ENCODE data around the gene FGF2.
"Not testable (repeated sequence)": the region's sequence is repeated elsewhere in the genome, so short reads cannot be mapped to it uniquely, and the experiment has no call there.

FGF2 gene

GRCh38 chr4:122898370-122899150 is 71.9 kb downstream of the FGF2 start:
- no peak for DNase-seq

- no peak for DNase-seq
Observed at GRCh38 chr4:122899682-122900081, 73.1 kb downstream of the FGF2 start.

GRCh38 chr4:122900314-122900713 is 73.7 kb downstream of the FGF2 start:
- no peak for DNase-seq

GRCh38 chr4:122901247-122902010 is 74.8 kb downstream of the FGF2 start:
- no peak for DNase-seq

GRCh38 chr4:122903766-122904288 is 77.2 kb downstream of the FGF2 start:
- no peak for DNase-seq

GRCh38 chr4:122906859-122907305 is 80.3 kb downstream of the FGF2 start:
- no peak for DNase-seq

- no peak for DNase-seq
Observed at GRCh38 chr4:122908223-122908622, 81.6 kb downstream of the FGF2 start.

GRCh38 chr4:122909683-122910082 is 83.1 kb downstream of the FGF2 start:
- DNase-seq, result no peak

- DNase-seq, result no peak
Observed at GRCh38 chr4:122911588-122911987, 85.0 kb downstream of the FGF2 start.

- DNase-seq, result no peak
Observed at GRCh38 chr4:122912810-122913575, 86.4 kb downstream of the FGF2 start.

GRCh38 chr4:122914292-122914904 is 87.8 kb downstream of the FGF2 start:
- no peak for DNase-seq

GRCh38 chr4:122914938-122915337 is 88.3 kb downstream of the FGF2 start:
- no peak for DNase-seq

- no peak for DNase-seq
Observed at GRCh38 chr4:122917731-122918130, 91.1 kb downstream of the FGF2 start.

- no peak for DNase-seq
Observed at GRCh38 chr4:122920473-122920872, 93.8 kb downstream of the FGF2 start.

GRCh38 chr4:122921300-122921699 is 94.7 kb downstream of the FGF2 start:
- no peak for DNase-seq

- DNase-seq, result peak; percentile 59 to 69
Observed at GRCh38 chr4:122921971-122922876, 95.6 kb downstream of the FGF2 start, which contains the start of gene NUDT6. Gene NUDT6 (minus strand): TSS chr4:122922597. CDS start chr4:122922572, 25 bp downstream.

GRCh38 chr4:122922877-122923511 is 96.4 kb downstream of the FGF2 start:
- peak; percentile 89 to 91 for DNase-seq

GRCh38 chr4:122928930-122929329 is 102.3 kb downstream of the FGF2 start:
- DNase-seq, result no peak

GRCh38 chr4:122930862-122931261 is 104.2 kb downstream of the FGF2 start:
- DNase-seq, result no peak

GRCh38 chr4:122932763-122933162 is 106.1 kb downstream of the FGF2 start:
- no peak for DNase-seq

- DNase-seq, result not testable (repeated sequence)
Observed at GRCh38 chr4:122945136-122945535, 118.5 kb downstream of the FGF2 start.
